Suprapubic skin (tissue), 4 donors: ENCODE results near the gene ITGA1. TPM values are rescaled to one million over a fixed set of nuclear protein-coding genes. Genes with fewer than 3 reads are reported as not detected.
A peak's percentile ranks its signal among the peaks of the same experiment; 100 is the strongest.
"Not testable (repeated sequence)": the region's sequence is repeated elsewhere in the genome, so short reads cannot be mapped to it uniquely, and the experiment has no call there.

Experiments
- DNase-seq, 2 donors: peaks; one replicate each; pipeline ENCODE4 v3.0.0-alpha.2; 2019; ENCODE audit warnings: low spot score in 2 of 2
- H3K27ac ChIP-seq: fragments of 200-600 bp; sonication (generic); one replicate; pipeline ENCODE4 v1.5.1; 2019
- H3K27me3 ChIP-seq: fragments of 200-600 bp; sonication (generic); one replicate; pipeline ENCODE4 v1.5.1; 2019
- H3K36me3 ChIP-seq: fragments of 200-600 bp; sonication (generic); one replicate; pipeline ENCODE4 v1.5.1; 2019
- H3K4me1 ChIP-seq: fragments of 200-600 bp; sonication (generic); one replicate; pipeline ENCODE4 v1.5.1; 2019
- H3K4me3 ChIP-seq: fragments of 200-600 bp; sonication (generic); one replicate; pipeline ENCODE4 v1.5.1; 2019; ENCODE audit warnings: mild to moderate bottlenecking
- H3K9me3 ChIP-seq: fragments of 200-600 bp; sonication (generic); one replicate; pipeline ENCODE4 v1.5.1; 2019
- CTCF ChIP-seq, 2 donors: fragments of 200-600 bp in 1 of 2; fragments of 450-650 bp in 1 of 2; sonication (generic) in 1 of 2; IDR thresholded peaks; one replicate each; pipeline ENCODE4 v1.5.1; 2016 to 2019; ENCODE audit warnings: antibody characterized with exemption in 2 of 2, mild to moderate bottlenecking in 1 of 2, moderate library complexity in 1 of 2
- EP300 ChIP-seq: sonication (generic); formaldehyde crosslinking; IDR thresholded peaks from one replicate; pipeline ENCODE4 v1.6.1; 2017; ENCODE audit warnings: antibody characterized with exemption
- POLR2A ChIP-seq, 2 donors: fragments of 450-650 bp; IDR thresholded peaks; one replicate each; pipeline ENCODE4 v1.6.1; 2017; ENCODE audit warnings: antibody characterized with exemption in 2 of 2, mild to moderate bottlenecking in 2 of 2, moderate library complexity in 2 of 2
- POLR2AphosphoS5 ChIP-seq, 3 donors: sonication (generic); formaldehyde crosslinking; IDR thresholded peaks; one replicate each; pipeline ENCODE4 v1.6.1; 2017; ENCODE audit warnings: antibody characterized with exemption in 3 of 3
- WGBS: methylation state at CpG from one replicate; pipeline ENCODE4 v1.1.5; 2018; 5-methylcytosine and 5-hydroxymethylcytosine counted together
- total RNA-seq, 4 donors: library from RNA; depleted of rRNA; stranded (reverse); fragments of >200 nt; gene quantifications; one replicate each; pipeline ENCODE4 v1.1.0, GENCODE V29; 2016

ITGA1 gene
- total RNA-seq, 4 donors from 2014 or later = 2.4 to 9.8 (median 5.9) TPM

DNA sequence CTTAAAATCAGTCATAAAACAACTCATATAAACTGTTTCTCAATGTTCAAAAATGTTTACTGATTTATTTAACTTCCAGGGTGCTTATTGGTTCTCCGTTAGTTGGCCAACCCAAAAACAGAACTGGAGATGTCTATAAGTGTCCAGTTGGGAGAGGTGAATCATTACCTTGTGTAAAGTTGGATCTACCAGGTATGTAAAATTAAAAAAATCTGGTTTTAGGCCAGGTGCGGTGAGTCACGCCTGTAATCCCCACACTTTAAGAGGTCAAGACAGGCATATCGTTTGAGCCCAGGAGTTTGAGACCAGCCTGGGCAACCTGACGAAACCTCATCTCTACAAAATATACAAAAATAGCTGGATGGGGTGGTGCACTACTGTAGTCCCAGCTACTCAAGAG is 73.7 kb downstream of the ITGA1 start:
- TF ChIP-seq POLR2AphosphoS5 (IDR thresholded peaks at IDR 0.05) = no peak
- TF ChIP-seq POLR2A (IDR thresholded peaks at IDR 0.05) = no peak
- no peak for TF ChIP-seq EP300
- TF ChIP-seq CTCF (IDR thresholded peaks at IDR 0.05) = no peak
- no peaks in the 10 kb centered on the region for H3K9me3 ChIP-seq
- H3K4me3 ChIP-seq = no peak overlapping the region
- H3K36me3 ChIP-seq = no peaks in the 10 kb centered on the region
- H3K27ac ChIP-seq = no peak overlapping the region
- H3K27me3 ChIP-seq = no peaks in the 10 kb centered on the region
- H3K4me1 ChIP-seq = peaks cover 3% of the 10 kb centered on the region
- DNase-seq = no peak
- 88% methylated on average over 5 of the region's 5 CpGs for WGBS

DNA sequence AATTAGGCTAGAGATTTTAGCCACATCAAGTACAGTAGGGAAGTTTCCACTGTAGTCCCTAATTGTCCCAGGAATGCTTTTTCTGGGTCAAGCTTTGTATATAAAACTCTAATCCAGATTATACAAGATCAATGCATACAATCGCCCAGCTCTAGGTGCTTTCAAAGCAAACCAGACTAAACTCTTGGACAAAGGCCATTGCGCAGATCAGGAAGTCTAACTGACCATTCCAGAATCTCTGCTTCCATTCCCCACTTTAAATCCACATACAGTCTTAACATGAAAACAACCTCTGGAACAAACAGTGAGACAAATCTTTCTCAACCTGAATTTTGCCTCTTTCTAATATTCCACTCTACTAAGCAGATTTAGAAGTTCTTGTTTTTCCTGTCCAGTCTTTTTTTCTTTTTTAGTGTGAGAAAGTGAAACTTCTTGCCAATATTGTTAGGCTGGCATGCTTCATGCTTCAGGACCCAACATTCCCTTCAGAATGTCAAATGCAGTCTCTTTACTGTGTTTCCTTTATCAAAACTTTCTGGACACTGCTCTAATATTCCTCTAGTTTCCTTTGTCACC is 76.1 kb downstream of the ITGA1 start:
- no peak for DNase-seq
- TF ChIP-seq POLR2AphosphoS5 (IDR thresholded peaks at IDR 0.05) = no peak
- no peak for TF ChIP-seq EP300
- TF ChIP-seq CTCF (IDR thresholded peaks at IDR 0.05) = no peak
- TF ChIP-seq POLR2A (IDR thresholded peaks at IDR 0.05) = no peak
- WGBS = 60% methylated on average over 2 of the region's 2 CpGs
- Histone ChIP-seq H3K27me3 (no peaks in the 10 kb centered on the region), H3K9me3 (no peaks in the 10 kb centered on the region), H3K4me3 (no peak overlapping the region), H3K4me1 (peaks cover 3% of the 10 kb centered on the region), H3K27ac (peak overlapping the region; percentile 1), H3K36me3 (no peaks in the 10 kb centered on the region)

- WGBS = 9% methylated on average over 2 of the region's 2 CpGs
- Histone ChIP-seq H3K4me1 (peaks cover 3% of the 10 kb centered on the region), H3K9me3 (no peaks in the 10 kb centered on the region), H3K27me3 (no peaks in the 10 kb centered on the region), H3K4me3 (no peak overlapping the region), H3K27ac (no peak overlapping the region), H3K36me3 (no peaks in the 10 kb centered on the region)
- DNase-seq = no peak
- TF ChIP-seq CTCF (IDR thresholded peaks at IDR 0.05) (no peak), POLR2AphosphoS5 (IDR thresholded peaks at IDR 0.05) (no peak), POLR2A (IDR thresholded peaks at IDR 0.05) (no peak), EP300 (no peak)
These were observed 76.7 kb downstream of the ITGA1 start for GRCh38 chr5:52864371-52864770.

DNA sequence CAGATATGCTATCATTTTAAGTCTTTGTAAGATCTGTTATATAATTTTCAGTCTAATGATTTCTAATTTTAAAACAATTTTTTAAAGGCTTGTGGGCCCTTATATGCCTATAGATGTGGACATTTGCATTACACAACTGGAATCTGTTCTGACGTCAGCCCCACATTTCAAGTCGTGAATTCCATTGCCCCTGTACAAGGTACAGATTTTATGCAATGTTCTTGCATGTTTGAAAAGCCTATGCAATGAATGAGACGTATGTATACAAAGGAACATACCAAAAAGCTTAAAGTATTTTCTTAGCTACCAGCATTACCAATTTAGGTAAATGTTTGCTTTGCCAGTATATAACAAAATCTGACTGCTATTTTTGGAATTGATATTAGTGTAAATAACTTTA is 77.2 kb downstream of the ITGA1 start:
- Histone ChIP-seq H3K27me3 (no peaks in the 10 kb centered on the region), H3K4me3 (no peak overlapping the region), H3K4me1 (peaks cover 3% of the 10 kb centered on the region), H3K27ac (no peak overlapping the region), H3K9me3 (no peaks in the 10 kb centered on the region), H3K36me3 (no peaks in the 10 kb centered on the region)
- no peak for DNase-seq
- TF ChIP-seq EP300 (peak; percentile 20), POLR2A (IDR thresholded peaks at IDR 0.05) (no peak)
- 78% methylated on average over 3 of the region's 3 CpGs for WGBS

GRCh38 chr5:52865991-52866390 is 78.3 kb downstream of the ITGA1 start:
- H3K4me1 ChIP-seq, DNase-seq, H3K9me3 ChIP-seq, H3K27me3 ChIP-seq, H3K36me3 ChIP-seq, H3K27ac ChIP-seq, H3K4me3 ChIP-seq: not testable (repeated sequence)
- 98% methylated on average over 2 of the region's 2 CpGs for WGBS

GRCh38 chr5:52867809-52868208 is 80.1 kb downstream of the ITGA1 start:
- no peaks in the 10 kb centered on the region for H3K9me3 ChIP-seq
- H3K27me3 ChIP-seq = no peaks in the 10 kb centered on the region
- TF ChIP-seq POLR2AphosphoS5 (IDR thresholded peaks at IDR 0.05) = no peak
- TF ChIP-seq EP300 = no peak
- TF ChIP-seq POLR2A (IDR thresholded peaks at IDR 0.05) = no peak
- no peak for TF ChIP-seq CTCF (IDR thresholded peaks at IDR 0.05)
- no peaks in the 10 kb centered on the region for H3K36me3 ChIP-seq
- no peak overlapping the region for H3K4me3 ChIP-seq
- 84% methylated on average over 2 of the region's 2 CpGs for WGBS
- H3K27ac ChIP-seq = no peak overlapping the region
- H3K4me1 ChIP-seq = peaks cover 8% of the 10 kb centered on the region
- DNase-seq = no peak
